Measurements from ENCODE around the gene CACNA1B. TPM values are rescaled to one million over a fixed set of nuclear protein-coding genes. Genes with fewer than 3 reads are reported as not detected.

The CACNA1B gene
- total and polyA plus RNA-seq, 7 donors: under 0.01 to 1.4 (median 0.55) TPM; not detected in 1

DNA sequence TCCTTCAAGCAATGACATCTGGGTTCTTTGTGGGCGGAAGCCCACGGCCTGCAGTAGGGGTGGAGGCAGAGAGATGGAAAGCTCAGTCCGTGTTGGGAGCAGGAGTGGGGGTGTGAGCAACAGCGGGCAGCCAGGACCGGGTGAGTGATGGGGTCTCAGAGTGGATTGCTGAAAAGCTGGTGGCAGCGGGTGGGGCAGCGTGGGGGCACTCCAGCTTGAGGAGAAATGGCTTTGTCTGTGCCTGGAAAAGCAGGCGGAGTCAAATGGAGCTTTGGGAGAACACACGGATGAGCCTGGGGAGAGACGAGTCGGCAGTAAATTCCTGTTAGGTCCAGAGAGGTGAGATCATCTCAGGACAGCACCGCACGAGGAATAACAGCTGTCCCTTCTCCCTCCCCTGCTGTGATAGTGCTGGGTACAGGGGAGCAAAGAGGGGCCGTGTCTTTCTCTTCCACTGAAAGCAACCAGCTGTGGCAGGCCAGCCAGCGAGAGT lies 42.1 kb downstream of the CACNA1B start:
- no peak overlapping the region for H3K4me3 ChIP-seq
- H3K27me3 ChIP-seq: no peaks in the 10 kb centered on the region
- H3K36me3 ChIP-seq: no peaks in the 10 kb centered on the region
- TF ChIP-seq POLR2A (IDR thresholded peaks at IDR 0.05): no peak
- TF ChIP-seq POLR2AphosphoS5 (IDR thresholded peaks at IDR 0.05): no peak
- TF ChIP-seq, protein P1, sequence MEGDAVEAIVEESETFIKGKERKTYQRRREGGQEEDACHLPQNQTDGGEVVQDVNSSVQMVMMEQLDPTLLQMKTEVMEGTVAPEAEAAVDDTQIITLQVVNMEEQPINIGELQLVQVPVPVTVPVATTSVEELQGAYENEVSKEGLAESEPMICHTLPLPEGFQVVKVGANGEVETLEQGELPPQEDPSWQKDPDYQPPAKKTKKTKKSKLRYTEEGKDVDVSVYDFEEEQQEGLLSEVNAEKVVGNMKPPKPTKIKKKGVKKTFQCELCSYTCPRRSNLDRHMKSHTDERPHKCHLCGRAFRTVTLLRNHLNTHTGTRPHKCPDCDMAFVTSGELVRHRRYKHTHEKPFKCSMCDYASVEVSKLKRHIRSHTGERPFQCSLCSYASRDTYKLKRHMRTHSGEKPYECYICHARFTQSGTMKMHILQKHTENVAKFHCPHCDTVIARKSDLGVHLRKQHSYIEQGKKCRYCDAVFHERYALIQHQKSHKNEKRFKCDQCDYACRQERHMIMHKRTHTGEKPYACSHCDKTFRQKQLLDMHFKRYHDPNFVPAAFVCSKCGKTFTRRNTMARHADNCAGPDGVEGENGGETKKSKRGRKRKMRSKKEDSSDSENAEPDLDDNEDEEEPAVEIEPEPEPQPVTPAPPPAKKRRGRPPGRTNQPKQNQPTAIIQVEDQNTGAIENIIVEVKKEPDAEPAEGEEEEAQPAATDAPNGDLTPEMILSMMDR (IDR thresholded peaks at IDR 0.05): no peak
- TF ChIP-seq EP300 (IDR thresholded peaks at IDR 0.05): no peak
- H3K9me3 ChIP-seq: no peaks in the 10 kb centered on the region
- intact Hi-C loops (cut with DNase I): no loop called here
- DNase-seq: no peak
- H3K27ac ChIP-seq: no peak overlapping the region
- H3K4me1 ChIP-seq: no peaks in the 10 kb centered on the region
- WGBS, 2 donors: 68 to 70% methylated on average over 15 of the region's 15 CpGs

DNA sequence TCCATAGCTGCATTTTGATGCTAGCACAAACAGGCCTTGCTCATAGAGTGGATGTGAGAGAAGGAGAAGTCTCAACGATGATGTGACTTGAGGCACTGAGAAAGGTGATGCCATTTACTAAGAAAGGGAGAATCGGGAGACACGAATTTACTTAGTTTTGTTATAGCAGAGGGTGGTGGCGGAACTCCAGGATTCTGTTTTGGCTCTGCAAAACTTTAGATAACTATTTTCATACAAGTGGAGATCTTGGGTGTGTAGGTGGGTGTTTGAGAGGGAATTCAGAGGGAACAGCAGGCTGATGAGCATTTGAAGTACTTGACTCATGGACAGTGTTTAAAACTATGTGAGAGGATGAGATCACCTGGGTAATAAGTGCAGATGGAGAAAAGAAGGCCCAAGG lies 43.2 kb downstream of the CACNA1B start:
- TF ChIP-seq, protein P1 (IDR thresholded peaks at IDR 0.05): no peak
- no peak for TF ChIP-seq POLR2AphosphoS5 (IDR thresholded peaks at IDR 0.05)
- TF ChIP-seq EP300 (IDR thresholded peaks at IDR 0.05): no peak
- TF ChIP-seq POLR2A (IDR thresholded peaks at IDR 0.05): no peak
- Histone ChIP-seq H3K4me3 (no peak overlapping the region), H3K27me3 (no peaks in the 10 kb centered on the region), H3K27ac (no peak overlapping the region), H3K9me3 (no peaks in the 10 kb centered on the region), H3K4me1 (no peaks in the 10 kb centered on the region), H3K36me3 (no peaks in the 10 kb centered on the region)
- no peak for DNase-seq
- intact Hi-C loops (cut with DNase I): no loop called here
- WGBS, 2 donors: 84 to 86% methylated on average over 4 of the region's 4 CpGs

DNA sequence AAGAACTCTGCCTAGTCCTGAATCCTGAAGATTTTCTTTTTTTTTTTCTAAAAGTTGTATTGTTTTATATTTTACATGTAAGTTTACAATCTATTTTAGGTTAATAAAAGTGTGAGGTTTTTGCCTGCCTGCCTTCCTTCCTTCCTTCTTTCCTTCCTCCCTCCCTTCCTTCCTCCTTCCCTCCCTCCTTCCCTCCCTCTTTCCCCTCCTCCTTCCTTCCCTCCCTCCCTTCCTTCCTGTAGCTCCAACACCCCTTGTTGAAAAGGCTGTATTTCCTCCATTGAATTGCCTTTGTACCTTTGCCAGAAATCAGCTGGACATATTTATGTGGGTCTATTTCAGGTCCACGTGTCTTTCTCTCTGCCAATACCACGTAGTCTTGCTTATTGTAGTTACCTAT lies 46.6 kb downstream of the CACNA1B start:
- 15 to 50% methylated on average over 2 of the region's 2 CpGs for WGBS, 2 donors
- no peaks in the 10 kb centered on the region for H3K4me1 ChIP-seq
- TF ChIP-seq POLR2A (IDR thresholded peaks at IDR 0.05): no peak
- no peak for TF ChIP-seq EP300 (IDR thresholded peaks at IDR 0.05)
- TF ChIP-seq, protein P1 (IDR thresholded peaks at IDR 0.05): no peak
- TF ChIP-seq POLR2AphosphoS5 (IDR thresholded peaks at IDR 0.05): no peak
- H3K9me3 ChIP-seq: no peaks in the 10 kb centered on the region
- H3K4me3 ChIP-seq: no peak overlapping the region
- no peaks in the 10 kb centered on the region for H3K36me3 ChIP-seq
- no peaks in the 10 kb centered on the region for H3K27me3 ChIP-seq
- intact Hi-C loops (cut with DNase I): no loop called here
- no peak overlapping the region for H3K27ac ChIP-seq
- DNase-seq: no peak

DNA sequence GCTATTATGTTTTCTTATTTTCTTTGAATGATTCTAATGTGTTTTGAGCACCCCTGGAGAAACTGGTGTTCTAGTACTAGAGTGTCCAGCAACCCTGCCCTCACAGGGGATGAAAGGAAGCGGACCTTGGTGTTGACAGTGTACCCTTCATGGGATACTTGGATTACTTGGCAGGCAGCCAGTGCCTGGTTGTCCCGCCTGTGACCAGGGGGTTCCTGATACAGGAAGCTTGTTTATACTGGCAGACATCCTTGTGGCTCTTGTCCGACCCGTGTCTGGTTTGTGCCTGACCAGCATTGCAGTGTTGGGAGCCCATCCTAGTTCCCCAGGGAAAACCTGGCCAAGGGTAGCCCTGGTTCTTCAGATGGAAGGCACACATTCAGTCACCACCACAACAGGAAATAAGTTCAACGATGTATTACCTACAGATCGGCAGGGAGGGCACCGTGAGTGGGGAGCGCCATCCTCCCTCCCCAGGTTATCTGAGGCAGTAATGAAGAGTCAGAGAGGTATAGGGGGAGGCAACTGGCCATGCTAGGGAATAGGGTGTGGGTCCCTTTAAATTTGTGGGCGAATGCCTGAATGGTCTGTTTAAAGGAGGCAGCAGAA lies 47.3 kb downstream of the CACNA1B start:
- Histone ChIP-seq H3K4me3 (no peak overlapping the region), H3K27ac (no peak overlapping the region), H3K9me3 (no peaks in the 10 kb centered on the region), H3K36me3 (no peaks in the 10 kb centered on the region), H3K27me3 (no peaks in the 10 kb centered on the region), H3K4me1 (no peaks in the 10 kb centered on the region)
- intact Hi-C loops (cut with DNase I): no loop called here
- WGBS, 2 donors: 65 to 76% methylated on average over 9 of the region's 9 CpGs
- DNase-seq: no peak
- TF ChIP-seq POLR2AphosphoS5 (IDR thresholded peaks at IDR 0.05) (no peak), POLR2A (IDR thresholded peaks at IDR 0.05) (no peak), EP300 (IDR thresholded peaks at IDR 0.05) (no peak)
- TF ChIP-seq, protein P1 (IDR thresholded peaks at IDR 0.05): no peak

DNA sequence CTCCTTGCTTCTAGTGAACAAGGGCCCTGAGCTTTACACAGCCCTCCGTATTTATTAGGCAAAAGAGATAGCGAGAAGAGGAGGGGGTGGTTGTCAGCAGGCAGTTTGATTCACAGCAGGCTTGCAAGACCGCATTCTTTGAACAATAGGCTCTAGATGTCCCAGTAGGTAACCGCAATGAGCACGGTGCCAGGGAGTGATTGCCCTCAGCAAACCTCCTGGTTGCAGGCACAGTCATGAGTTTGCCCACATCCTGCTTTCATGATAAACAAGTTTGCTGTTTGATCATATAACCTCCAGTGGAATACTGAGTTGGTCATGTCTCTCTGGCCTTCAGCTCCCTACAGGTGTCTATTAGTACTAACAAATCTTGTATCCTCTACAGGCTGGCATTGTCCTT lies 66.1 kb downstream of the CACNA1B start:
- H3K27me3 ChIP-seq: no peaks in the 10 kb centered on the region
- H3K4me3 ChIP-seq: no peak overlapping the region
- WGBS, 2 donors: 92 to 93% methylated on average over 5 of the region's 5 CpGs
- no peaks in the 10 kb centered on the region for H3K4me1 ChIP-seq
- no peak for DNase-seq
- no peak overlapping the region for H3K27ac ChIP-seq
- TF ChIP-seq EP300 (IDR thresholded peaks at IDR 0.05): no peak
- TF ChIP-seq, protein P1 (IDR thresholded peaks at IDR 0.05): no peak
- no peak for TF ChIP-seq POLR2AphosphoS5 (IDR thresholded peaks at IDR 0.05)
- TF ChIP-seq POLR2A (IDR thresholded peaks at IDR 0.05): no peak
- intact Hi-C loops (cut with DNase I): no loop called here
- H3K9me3 ChIP-seq: peaks cover 0 to 16% (median under 1%) of the 10 kb centered on the region in 4 donors
- no peaks in the 10 kb centered on the region for H3K36me3 ChIP-seq

Measured in sigmoid colon (tissue), 7 donors.